IMR-90 (cell line): ENCODE results near the gene OR5AN1. TPM values are rescaled to one million over a fixed set of nuclear protein-coding genes. Genes with fewer than 3 reads are reported as not detected.

Source experiments
- ATAC-seq: fragments of 200-7000 bp; cut with Tn5 transposase; 2 replicates; pipeline ENCODE4 v1.9.1; 2020; ENCODE audit warnings: low read depth, mild to moderate bottlenecking, moderate library complexity
- BruUV-seq: library from RNA; stranded (reverse); fragments of 400-500 nt; replicated peaks from 2 replicates; lab custom pipeline; 2021; lab: Mats Ljungman, UMichigan
- CTCF ChIA-PET: fragments of 300-600 bp; formaldehyde crosslinking; extraction: SDS; loops from one replicate; lab custom pipeline; 2021; ENCODE audit warnings: antibody characterized with exemption; lab: Yijun Ruan, JAX
- POLR2A ChIA-PET: fragments of 300-600 bp; sonication (Branson Sonifier 250); formaldehyde crosslinking; loops from one replicate; lab custom pipeline; 2022; ENCODE audit warnings: antibody characterized with exemption; ENCODE audit not compliant: unreplicated experiment; lab: Charles Lee
- DNase-seq: peaks from one replicate; pipeline ENCODE4 v3.0.0; 2013
- H2AFZ ChIP-seq: replicated peaks from 2 replicates; pipeline ENCODE3; 2013; ENCODE audit warnings: low read length, mild to moderate bottlenecking; ENCODE audit not compliant: poor library complexity
- H2AK5ac ChIP-seq: 2 replicates; pipeline ENCODE4 v1.6.1; 2013; ENCODE audit warnings: low read depth, low read length, inconsistent platforms
- H2AK9ac ChIP-seq: replicated peaks from 2 replicates; pipeline ENCODE3; 2013; ENCODE audit warnings: mild to moderate bottlenecking, low read depth, low read length, moderate library complexity; ENCODE audit not compliant: poor library complexity
- H2BK120ac ChIP-seq: 2 replicates; pipeline ENCODE4 v1.6.1; 2013; ENCODE audit warnings: low read depth, low read length, inconsistent platforms
- H2BK15ac ChIP-seq: 3 replicates; pipeline ENCODE4 v1.6.1; 2013; ENCODE audit warnings: low read depth, low read length, inconsistent platforms
- H2BK20ac ChIP-seq: 2 replicates; pipeline ENCODE4 v1.6.1; 2013; ENCODE audit warnings: low read depth, mild to moderate bottlenecking, inconsistent platforms, low read length, moderate library complexity
- H2BK5ac ChIP-seq: 2 replicates; pipeline ENCODE4 v1.6.1; 2013; ENCODE audit warnings: mild to moderate bottlenecking, low read depth, low read length, inconsistent platforms; ENCODE audit not compliant: poor library complexity, severe bottlenecking
- H3K14ac ChIP-seq: replicated peaks from 2 replicates; pipeline ENCODE4 v1.6.1; 2013; ENCODE audit warnings: low read depth, low read length, inconsistent platforms
- H3K18ac ChIP-seq: 2 replicates; pipeline ENCODE4 v1.6.1; 2013; ENCODE audit warnings: low read depth, low read length, control low read depth
- H3K23ac ChIP-seq: 2 replicates; pipeline ENCODE4 v1.6.1; 2013; ENCODE audit warnings: low read depth, low read length, inconsistent platforms
- H3K27ac ChIP-seq: 2 replicates; pipeline ENCODE4 v1.5.1; 2013; ENCODE audit warnings: mild to moderate bottlenecking, control low read depth, low read length; ENCODE audit not compliant: insufficient read depth
- H3K27me3 ChIP-seq: 2 replicates; pipeline ENCODE4 v1.6.1; 2013; ENCODE audit warnings: low read length; ENCODE audit not compliant: control insufficient read depth, insufficient read depth
- H3K36me3 ChIP-seq: 2 replicates; pipeline ENCODE4 v1.6.1; 2013; ENCODE audit warnings: low read length, mixed read lengths; ENCODE audit not compliant: control insufficient read depth, insufficient read depth
- H3K4ac ChIP-seq: 2 replicates; pipeline ENCODE4 v1.6.1; 2013; ENCODE audit warnings: low read depth, low read length, inconsistent platforms
- H3K4me1 ChIP-seq: 2 replicates; pipeline ENCODE4 v1.6.1; 2013; ENCODE audit warnings: low read length, mixed read lengths; ENCODE audit not compliant: control insufficient read depth, insufficient read depth
- H3K4me2 ChIP-seq: 2 replicates; pipeline ENCODE4 v1.6.1; 2013; ENCODE audit warnings: low read depth, mild to moderate bottlenecking, control low read depth, low read length, moderate library complexity
- H3K4me3 ChIP-seq: 2 replicates; pipeline ENCODE4 v1.5.1; 2013; ENCODE audit warnings: low read depth, mild to moderate bottlenecking, control low read depth, low read length, moderate library complexity; ENCODE audit not compliant: insufficient read depth
- H3K56ac ChIP-seq: 2 replicates; pipeline ENCODE4 v1.6.1; 2013; ENCODE audit warnings: low read length, inconsistent platforms; ENCODE audit not compliant: insufficient read depth; ENCODE audit errors: extremely low read depth
- H3K79me1 ChIP-seq, 2 experiments: 2 replicates each; pipeline ENCODE4 v1.6.1; 2013; ENCODE audit warnings: low read length in 2 of 2, inconsistent platforms in 1 of 2, low read depth in 1 of 2
- H3K9ac ChIP-seq: 2 replicates; pipeline ENCODE4 v1.6.1; 2013; ENCODE audit warnings: low read depth, low read length, control low read depth
- H3K9me1 ChIP-seq: 2 replicates; pipeline ENCODE4 v1.6.1; 2013; ENCODE audit warnings: low read length, inconsistent platforms; ENCODE audit not compliant: insufficient read depth
- H3K9me3 ChIP-seq: 2 replicates; pipeline ENCODE4 v1.6.1; 2013; ENCODE audit warnings: low read length; ENCODE audit not compliant: control insufficient read depth, insufficient read depth
- H4K20me1 ChIP-seq: 2 replicates; pipeline ENCODE4 v1.6.1; 2013; ENCODE audit warnings: low read length, inconsistent platforms; ENCODE audit not compliant: insufficient read depth
- H4K5ac ChIP-seq: 2 replicates; pipeline ENCODE4 v1.6.1; 2013; ENCODE audit warnings: mild to moderate bottlenecking, low read depth, low read length, control low read depth
- H4K8ac ChIP-seq, 2 experiments: 2 replicates each; pipeline ENCODE4 v1.6.1; 2013; ENCODE audit warnings: low read depth in 2 of 2, low read length in 2 of 2, control low read depth in 1 of 2, inconsistent platforms in 1 of 2
- H4K91ac ChIP-seq: 2 replicates; pipeline ENCODE4 v1.6.1; 2013; ENCODE audit warnings: low read depth, low read length, inconsistent platforms; ENCODE audit not compliant: insufficient read depth
- ELK1 ChIP-seq: fragments of 150-350 bp; IDR thresholded peaks from 2 replicates; pipeline ENCODE4 v1.6.1; 2016; ENCODE audit warnings: low read depth, mild to moderate bottlenecking, low read length, moderate library complexity, borderline replicate concordance
- FOS ChIP-seq: fragments of 150-350 bp; IDR thresholded peaks from 2 replicates; pipeline ENCODE4 v1.6.1; 2016; ENCODE audit warnings: low read depth, low read length
- MAFK ChIP-seq: IDR thresholded peaks from 2 replicates; pipeline ENCODE4 v1.6.1; 2012; ENCODE audit warnings: low read depth, low read length, improper control_type of control experiment
- MAZ ChIP-seq: IDR thresholded peaks from 2 replicates; pipeline ENCODE4 v1.6.1; 2012; ENCODE audit warnings: low read depth, mild to moderate bottlenecking, low read length, improper control_type of control experiment, moderate library complexity, borderline replicate concordance
- MXI1 ChIP-seq: IDR thresholded peaks from 2 replicates; pipeline ENCODE4 v1.6.1; 2012; ENCODE audit warnings: low read depth, mild to moderate bottlenecking, low read length, moderate library complexity, borderline replicate concordance
- NFE2L2 ChIP-seq: fragments of 150-350 bp; IDR thresholded peaks from 2 replicates; pipeline ENCODE4 v1.6.1; 2016; ENCODE audit warnings: low read depth, mild to moderate bottlenecking, low read length
- RAD21 ChIP-seq: IDR thresholded peaks from 2 replicates; pipeline ENCODE4 v1.6.1; 2012; ENCODE audit warnings: low read length, improper control_type of control experiment
- RCOR1 ChIP-seq: IDR thresholded peaks from 2 replicates; pipeline ENCODE4 v1.6.1; 2012; ENCODE audit warnings: mild to moderate bottlenecking, low read length, improper control_type of control experiment; ENCODE audit not compliant: insufficient replicate concordance
- RFX5 ChIP-seq: IDR thresholded peaks from 2 replicates; pipeline ENCODE4 v1.8.0; 2012; ENCODE audit warnings: low read depth, mild to moderate bottlenecking, low read length, moderate library complexity
- SMC3 ChIP-seq: fragments of 150-350 bp; IDR thresholded peaks from 2 replicates; pipeline ENCODE4 v1.6.1; 2016; ENCODE audit warnings: low read depth, mild to moderate bottlenecking, antibody characterized with exemption, low read length, moderate library complexity
- WGBS, 2 experiments: methylation state at CpG; one replicate each; pipeline versions ENCODE4 v1.1.5 to v1.1.7; 2013; ENCODE audit warnings: missing lambda C conversion rate in 2 of 2; ENCODE audit not compliant: insufficient read length in 1 of 2; ENCODE audit errors: extremely low coverage in 2 of 2; 5-methylcytosine and 5-hydroxymethylcytosine counted together
- dilution Hi-C: fragments of 300-500 bp; cut with HindIII; formaldehyde crosslinking; loops from one replicate; pipeline ENCODE4 v1.14.3; 2018; ENCODE audit warnings: low sequenced_read_pairs; ENCODE audit not compliant: unreplicated experiment
- in situ Hi-C: fragments of 300-500 bp; cut with MboI; formaldehyde crosslinking; loops from 3 replicates; pipeline ENCODE4 v1.14.3; 2019; ENCODE audit warnings: low sequenced_read_pairs, inconsistent platforms, mixed read lengths
- intact Hi-C: fragments of 100-400 bp; cut with micrococcal nuclease; formaldehyde crosslinking; loops from 2 replicates; pipeline ENCODE4 v1.10.0; 2022
- polyA plus RNA-seq, 3 experiments: library from polyadenylated mRNA; depleted of rRNA; stranded (reverse); fragments of >200 nt; gene quantifications; 2 replicates each; pipeline ENCODE4 v1.2.3, GENCODE V29; 2012; ENCODE audit warnings: low replicate concordance in 1 of 3
- total RNA-seq: library from RNA; depleted of rRNA; stranded (reverse); fragments of >200 nt; gene quantifications from 2 replicates; pipeline ENCODE4 v1.2.3, GENCODE V29; 2012

The OR5AN1 gene
- total and polyA plus RNA-seq, 2 of the 4 experiments (the other 2 are of a cell fraction), result not detected

DNA sequence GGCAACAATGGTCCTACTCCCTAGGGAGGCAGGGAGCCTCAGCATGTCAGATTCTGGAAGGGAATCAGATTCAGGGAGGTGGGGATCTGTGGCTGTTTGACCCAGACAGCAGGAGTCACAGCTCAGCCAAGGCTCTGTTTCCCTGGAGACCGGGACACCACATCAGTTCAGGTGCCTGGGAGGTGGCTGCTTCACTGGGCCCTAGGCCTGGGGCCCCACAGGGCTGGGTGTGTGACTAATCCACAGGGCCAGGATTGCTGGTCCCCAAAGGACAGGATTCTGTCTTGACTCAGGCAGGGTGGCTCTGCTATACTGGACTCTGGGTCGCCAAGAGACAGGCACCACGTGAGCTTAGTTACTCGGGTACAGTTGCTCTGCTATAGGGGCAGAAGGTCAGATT, 3.5 kb upstream of the OR5AN1 start:
- no peak overlapping the region for H2AFZ ChIP-seq
- H3K14ac ChIP-seq, result no peak overlapping the region
- no peak overlapping the region for H2BK5ac ChIP-seq
- no peaks in the 10 kb centered on the region for H4K20me1 ChIP-seq
- H2BK15ac ChIP-seq, result no peak overlapping the region
- H3K18ac ChIP-seq, result no peak overlapping the region
- H3K36me3 ChIP-seq, result no peaks in the 10 kb centered on the region
- H3K9me1 ChIP-seq, result no peaks in the 10 kb centered on the region
- H2AK5ac ChIP-seq, result no peak overlapping the region
- H3K9me3 ChIP-seq, result no peaks in the 10 kb centered on the region
- BruUV-seq, result no TSS peak
- no peak for DNase-seq
- no peak overlapping the region for H2BK20ac ChIP-seq
- no peak overlapping the region for H3K23ac ChIP-seq
- H3K4ac ChIP-seq, result no peak overlapping the region
- TF ChIP-seq RAD21 (no peak), MAZ (no peak), MXI1 (no peak), MAFK (no peak), SMC3 (no peak), FOS (no peak), NFE2L2 (no peak), RCOR1 (no peak), ELK1 (no peak), RFX5 (no peak)
- intact Hi-C loops, result no loop called here
- dilution Hi-C loops, result no loop called here
- no peaks in the 10 kb centered on the region for H3K4me1 ChIP-seq
- no peak overlapping the region for H3K56ac ChIP-seq
- ChIA-PET CTCF (no interaction called here), POLR2A (no interaction called here)
- no peak overlapping the region for H3K9ac ChIP-seq
- ATAC-seq, result no peak
- H4K91ac ChIP-seq, result no peak overlapping the region
- no peak overlapping the region for H4K8ac ChIP-seq
- no peak overlapping the region for H3K4me3 ChIP-seq
- no peak overlapping the region for H2AK9ac ChIP-seq
- H3K27ac ChIP-seq, result no peak overlapping the region
- no peak overlapping the region for H2BK120ac ChIP-seq
- 40% methylated on average over 3 of the region's 4 CpGs; no CpG with 5 or more reads in 1 of the 2 experiments for WGBS, 2 experiments
- no peaks in the 10 kb centered on the region for H3K27me3 ChIP-seq
- in situ Hi-C loops, result no loop called here
- H3K4me2 ChIP-seq, result no peak overlapping the region
- no peak overlapping the region for H4K5ac ChIP-seq
- H3K79me1 ChIP-seq, result no peaks in the 10 kb centered on the region
